Measurements from ENCODE around the gene ROBO1. TPM values are rescaled to one million over a fixed set of nuclear protein-coding genes. Genes with fewer than 3 reads are reported as not detected.

The ROBO1 gene
- total and polyA plus RNA-seq, 2 of the 13 experiments (the other 11 are each of a cell fraction or from before 2014, with no cell fraction given) = 52.2 to 71.0 TPM

DNA sequence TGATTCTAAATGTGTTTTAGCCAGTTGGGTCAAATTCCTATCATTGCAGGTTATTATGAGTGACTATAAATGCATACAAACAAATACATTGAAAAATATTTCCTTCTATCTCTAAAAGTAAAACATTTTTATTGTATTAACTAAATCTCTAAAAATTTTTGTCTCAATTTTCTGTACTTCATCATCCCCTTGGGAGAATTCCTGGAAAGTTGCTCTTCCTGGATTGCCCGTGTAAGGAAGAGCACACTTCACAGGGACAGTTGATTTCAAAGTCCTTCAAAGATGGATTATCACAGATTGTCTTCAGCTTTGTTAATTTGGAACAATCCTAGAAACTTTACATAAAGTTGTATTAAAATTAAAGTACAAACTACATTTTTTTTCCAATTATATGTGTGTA lies 595.6 kb downstream of the ROBO1 start:
- no peaks in the 10 kb centered on the region for H3K79me2 ChIP-seq (ENCODE audit: insufficient read depth, low read length)
- WGBS (ENCODE audit: low lambda C conversion rate) = 0% methylated on average over 1 of the region's 1 CpG
- no peak overlapping the region for H3K27ac ChIP-seq (ENCODE audit: extremely low read length, insufficient read depth, low read length)
- DNase-seq (ENCODE audit: low spot score) (no peak), ATAC-seq (no peak), FAIRE-seq (no peak)
- H3K36me3 ChIP-seq (replicated peaks in 1 of 2; ENCODE audit: control insufficient read depth in 1 of 2, insufficient read depth in 2 of 2, low read length in 2 of 2) = no peaks in the 10 kb centered on the region
- no peak overlapping the region for H3K4me3 ChIP-seq (replicated peaks in 1 of 3; ENCODE audit: insufficient read depth in 1 of 3, low read depth in 2 of 3, low read length in 3 of 3)
- H3K4me2 ChIP-seq (ENCODE audit: low read depth, low read length) = no peak overlapping the region
- no peaks in the 10 kb centered on the region for H3K9me3 ChIP-seq (ENCODE audit: low read length)
- in situ Hi-C loops (cut with HindIII; ENCODE audit: extremely low pct_ligation_motif_present, low pct_unique_long_range_greater_than_20kb) (no loop called here), intact Hi-C loops (cut with micrococcal nuclease; ENCODE audit: unreplicated experiment) (no loop called here)
- ChIA-PET CTCF (ENCODE audit: low intra/inter-chr PET ratio, low total read pairs) (no interaction called here), POLR2A (no interaction called here)
- no peaks in the 10 kb centered on the region for H3K27me3 ChIP-seq (ENCODE audit: control insufficient read depth in 1 of 2, insufficient read depth in 2 of 2, low read length in 2 of 2)
- no TSS peak for BruUV-seq (replicated peaks)
- no peak overlapping the region for H3K9ac ChIP-seq (ENCODE audit: insufficient read depth, low read depth, low read length)
- H3K4me1 ChIP-seq (ENCODE audit: insufficient read depth, low read length) = no peaks in the 10 kb centered on the region
- H4K20me1 ChIP-seq (ENCODE audit: insufficient read depth, low read length) = no peaks in the 10 kb centered on the region
- no peak overlapping the region for H2AFZ ChIP-seq (ENCODE audit: low read length)
- TF ChIP-seq, protein P1, sequence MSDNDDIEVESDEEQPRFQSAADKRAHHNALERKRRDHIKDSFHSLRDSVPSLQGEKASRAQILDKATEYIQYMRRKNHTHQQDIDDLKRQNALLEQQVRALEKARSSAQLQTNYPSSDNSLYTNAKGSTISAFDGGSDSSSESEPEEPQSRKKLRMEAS (IDR thresholded peaks at IDR 0.05) = no peak
- TF ChIP-seq ZFP82 (CRISPR knock-in tag; IDR thresholded peaks at IDR 0.05; ENCODE audit: borderline replicate concordance) (no peak), HOXA9 (CRISPR knock-in tag; IDR thresholded peaks at IDR 0.05; ENCODE audit: borderline replicate concordance) (no peak), YEATS4 (CRISPR knock-in tag; IDR thresholded peaks at IDR 0.05; ENCODE audit: borderline replicate concordance) (no peak), ZNF138 (CRISPR knock-in tag; IDR thresholded peaks at IDR 0.05; ENCODE audit: low read depth) (no peak), HNRNPL (IDR thresholded peaks at IDR 0.05; ENCODE audit: low read depth, low read length) (no peak), MYNN (CRISPR knock-in tag; IDR thresholded peaks at IDR 0.05; ENCODE audit: low read depth) (no peak)
- TF ChIP-seq, protein P2, sequence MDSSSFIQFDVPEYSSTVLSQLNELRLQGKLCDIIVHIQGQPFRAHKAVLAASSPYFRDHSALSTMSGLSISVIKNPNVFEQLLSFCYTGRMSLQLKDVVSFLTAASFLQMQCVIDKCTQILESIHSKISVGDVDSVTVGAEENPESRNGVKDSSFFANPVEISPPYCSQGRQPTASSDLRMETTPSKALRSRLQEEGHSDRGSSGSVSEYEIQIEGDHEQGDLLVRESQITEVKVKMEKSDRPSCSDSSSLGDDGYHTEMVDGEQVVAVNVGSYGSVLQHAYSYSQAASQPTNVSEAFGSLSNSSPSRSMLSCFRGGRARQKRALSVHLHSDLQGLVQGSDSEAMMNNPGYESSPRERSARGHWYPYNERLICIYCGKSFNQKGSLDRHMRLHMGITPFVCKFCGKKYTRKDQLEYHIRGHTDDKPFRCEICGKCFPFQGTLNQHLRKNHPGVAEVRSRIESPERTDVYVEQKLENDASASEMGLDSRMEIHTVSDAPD (CRISPR knock-in tag; IDR thresholded peaks at IDR 0.05) = no peak
- TF ChIP-seq, protein P3, sequence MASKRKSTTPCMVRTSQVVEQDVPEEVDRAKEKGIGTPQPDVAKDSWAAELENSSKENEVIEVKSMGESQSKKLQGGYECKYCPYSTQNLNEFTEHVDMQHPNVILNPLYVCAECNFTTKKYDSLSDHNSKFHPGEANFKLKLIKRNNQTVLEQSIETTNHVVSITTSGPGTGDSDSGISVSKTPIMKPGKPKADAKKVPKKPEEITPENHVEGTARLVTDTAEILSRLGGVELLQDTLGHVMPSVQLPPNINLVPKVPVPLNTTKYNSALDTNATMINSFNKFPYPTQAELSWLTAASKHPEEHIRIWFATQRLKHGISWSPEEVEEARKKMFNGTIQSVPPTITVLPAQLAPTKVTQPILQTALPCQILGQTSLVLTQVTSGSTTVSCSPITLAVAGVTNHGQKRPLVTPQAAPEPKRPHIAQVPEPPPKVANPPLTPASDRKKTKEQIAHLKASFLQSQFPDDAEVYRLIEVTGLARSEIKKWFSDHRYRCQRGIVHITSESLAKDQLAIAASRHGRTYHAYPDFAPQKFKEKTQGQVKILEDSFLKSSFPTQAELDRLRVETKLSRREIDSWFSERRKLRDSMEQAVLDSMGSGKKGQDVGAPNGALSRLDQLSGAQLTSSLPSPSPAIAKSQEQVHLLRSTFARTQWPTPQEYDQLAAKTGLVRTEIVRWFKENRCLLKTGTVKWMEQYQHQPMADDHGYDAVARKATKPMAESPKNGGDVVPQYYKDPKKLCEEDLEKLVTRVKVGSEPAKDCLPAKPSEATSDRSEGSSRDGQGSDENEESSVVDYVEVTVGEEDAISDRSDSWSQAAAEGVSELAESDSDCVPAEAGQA (IDR thresholded peaks at IDR 0.05; ENCODE audit: low read depth) = no peak
- TF ChIP-seq, protein P3 (CRISPR knock-in tag; IDR thresholded peaks at IDR 0.05; ENCODE audit: borderline replicate concordance) = no peak
- TF ChIP-seq, protein P4, sequence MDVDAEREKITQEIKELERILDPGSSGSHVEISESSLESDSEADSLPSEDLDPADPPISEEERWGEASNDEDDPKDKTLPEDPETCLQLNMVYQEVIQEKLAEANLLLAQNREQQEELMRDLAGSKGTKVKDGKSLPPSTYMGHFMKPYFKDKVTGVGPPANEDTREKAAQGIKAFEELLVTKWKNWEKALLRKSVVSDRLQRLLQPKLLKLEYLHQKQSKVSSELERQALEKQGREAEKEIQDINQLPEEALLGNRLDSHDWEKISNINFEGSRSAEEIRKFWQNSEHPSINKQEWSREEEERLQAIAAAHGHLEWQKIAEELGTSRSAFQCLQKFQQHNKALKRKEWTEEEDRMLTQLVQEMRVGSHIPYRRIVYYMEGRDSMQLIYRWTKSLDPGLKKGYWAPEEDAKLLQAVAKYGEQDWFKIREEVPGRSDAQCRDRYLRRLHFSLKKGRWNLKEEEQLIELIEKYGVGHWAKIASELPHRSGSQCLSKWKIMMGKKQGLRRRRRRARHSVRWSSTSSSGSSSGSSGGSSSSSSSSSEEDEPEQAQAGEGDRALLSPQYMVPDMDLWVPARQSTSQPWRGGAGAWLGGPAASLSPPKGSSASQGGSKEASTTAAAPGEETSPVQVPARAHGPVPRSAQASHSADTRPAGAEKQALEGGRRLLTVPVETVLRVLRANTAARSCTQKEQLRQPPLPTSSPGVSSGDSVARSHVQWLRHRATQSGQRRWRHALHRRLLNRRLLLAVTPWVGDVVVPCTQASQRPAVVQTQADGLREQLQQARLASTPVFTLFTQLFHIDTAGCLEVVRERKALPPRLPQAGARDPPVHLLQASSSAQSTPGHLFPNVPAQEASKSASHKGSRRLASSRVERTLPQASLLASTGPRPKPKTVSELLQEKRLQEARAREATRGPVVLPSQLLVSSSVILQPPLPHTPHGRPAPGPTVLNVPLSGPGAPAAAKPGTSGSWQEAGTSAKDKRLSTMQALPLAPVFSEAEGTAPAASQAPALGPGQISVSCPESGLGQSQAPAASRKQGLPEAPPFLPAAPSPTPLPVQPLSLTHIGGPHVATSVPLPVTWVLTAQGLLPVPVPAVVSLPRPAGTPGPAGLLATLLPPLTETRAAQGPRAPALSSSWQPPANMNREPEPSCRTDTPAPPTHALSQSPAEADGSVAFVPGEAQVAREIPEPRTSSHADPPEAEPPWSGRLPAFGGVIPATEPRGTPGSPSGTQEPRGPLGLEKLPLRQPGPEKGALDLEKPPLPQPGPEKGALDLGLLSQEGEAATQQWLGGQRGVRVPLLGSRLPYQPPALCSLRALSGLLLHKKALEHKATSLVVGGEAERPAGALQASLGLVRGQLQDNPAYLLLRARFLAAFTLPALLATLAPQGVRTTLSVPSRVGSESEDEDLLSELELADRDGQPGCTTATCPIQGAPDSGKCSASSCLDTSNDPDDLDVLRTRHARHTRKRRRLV (CRISPR knock-in tag; IDR thresholded peaks at IDR 0.05) = no peak
